GM19395 (cell line): ENCODE measurements around the gene INPP5A.
"Not testable (repeated sequence)": the region's sequence is repeated elsewhere in the genome, so short reads cannot be mapped to it uniquely, and the experiment has no call there.

Experiments
- ATAC-seq: cut with Tn5 transposase; IDR thresholded peaks from one replicate; pipeline ENCODE4 v1.9.1; 2021; ENCODE audit warnings: mild to moderate bottlenecking, moderate library complexity; ENCODE audit not compliant: unreplicated experiment

The INPP5A gene

GRCh38 chr10:132537684-132538001, at the start of gene INPP5A:
Gene INPP5A (plus strand): TSS chr10:132537787. CDS start chr10:132538097, 310 bp downstream.
- ATAC-seq = no peak

- no peak for ATAC-seq
These were observed 49.3 kb upstream of the INPP5A start for GRCh38 chr10:132488231-132488821.

GRCh38 chr10:132489053-132489703, 48.4 kb upstream of the INPP5A start:
- ATAC-seq = no peak

DNA sequence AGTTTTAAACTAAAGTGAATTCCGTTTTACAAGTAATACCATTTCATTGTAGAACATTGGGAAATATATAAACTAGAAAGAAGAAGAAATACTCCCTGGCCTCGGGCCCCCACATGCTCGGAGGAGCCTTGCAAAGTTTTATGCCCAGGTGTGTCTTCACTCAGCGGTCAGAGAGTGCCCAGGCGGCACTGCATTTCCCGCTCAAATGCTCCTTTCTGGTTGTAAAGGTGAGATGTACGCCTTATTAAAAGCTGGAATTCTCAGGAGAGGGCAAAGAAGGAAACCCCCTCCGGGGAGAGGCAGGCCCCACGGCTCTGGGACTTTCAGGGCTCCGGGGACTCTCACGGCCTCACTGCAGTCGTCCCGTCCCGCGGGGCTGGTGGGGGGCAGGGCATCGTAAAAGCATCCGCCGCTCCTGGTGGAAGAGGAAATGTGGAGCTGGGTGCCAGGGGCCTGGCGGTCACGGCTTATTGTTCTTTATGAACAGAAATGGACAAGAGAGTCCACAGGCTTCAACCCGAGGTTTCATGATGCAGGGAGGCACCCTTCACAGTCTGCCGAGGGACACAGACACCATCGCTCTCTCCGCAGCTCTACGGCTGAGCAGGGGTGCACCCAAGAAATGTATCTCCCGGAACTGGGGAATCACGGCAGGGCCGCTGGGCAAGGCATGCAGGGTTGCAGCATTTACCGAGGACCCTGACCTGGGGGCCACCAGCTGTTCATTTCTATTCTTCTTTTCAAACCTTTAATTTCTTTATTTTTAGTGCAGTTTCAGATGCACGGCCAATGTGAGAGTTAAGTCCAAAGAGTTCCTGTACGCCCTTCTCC, 47.7 kb upstream of the INPP5A start:
- ATAC-seq = no peak

DNA sequence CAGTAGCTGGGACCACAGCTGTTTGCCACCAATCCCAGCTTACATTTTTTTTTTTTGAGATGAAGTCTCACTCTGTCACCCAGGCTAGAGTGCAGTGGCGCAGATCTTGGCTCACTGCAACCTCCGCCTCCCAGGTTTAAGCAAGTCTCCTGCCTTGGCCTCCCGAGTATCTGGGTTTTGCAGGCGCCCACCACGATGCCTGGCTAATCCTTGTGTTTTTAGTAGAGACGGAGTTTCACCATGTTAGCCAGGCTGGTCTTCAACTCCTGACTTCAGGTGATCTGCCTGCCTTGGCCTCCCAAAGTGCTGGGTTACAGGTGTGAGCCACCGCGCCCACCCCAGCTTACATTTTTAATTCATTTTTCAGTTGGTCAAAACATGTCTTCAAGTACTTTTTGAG, 46.1 kb upstream of the INPP5A start:
- not testable (repeated sequence) for ATAC-seq

- ATAC-seq = no peak
These were observed 45.1 kb upstream of the INPP5A start for GRCh38 chr10:132492323-132493025.

GRCh38 chr10:132493246-132493755, 44.3 kb upstream of the INPP5A start:
- no peak for ATAC-seq

- no peak for ATAC-seq
These were observed 43.8 kb upstream of the INPP5A start for GRCh38 chr10:132493756-132494290.

DNA sequence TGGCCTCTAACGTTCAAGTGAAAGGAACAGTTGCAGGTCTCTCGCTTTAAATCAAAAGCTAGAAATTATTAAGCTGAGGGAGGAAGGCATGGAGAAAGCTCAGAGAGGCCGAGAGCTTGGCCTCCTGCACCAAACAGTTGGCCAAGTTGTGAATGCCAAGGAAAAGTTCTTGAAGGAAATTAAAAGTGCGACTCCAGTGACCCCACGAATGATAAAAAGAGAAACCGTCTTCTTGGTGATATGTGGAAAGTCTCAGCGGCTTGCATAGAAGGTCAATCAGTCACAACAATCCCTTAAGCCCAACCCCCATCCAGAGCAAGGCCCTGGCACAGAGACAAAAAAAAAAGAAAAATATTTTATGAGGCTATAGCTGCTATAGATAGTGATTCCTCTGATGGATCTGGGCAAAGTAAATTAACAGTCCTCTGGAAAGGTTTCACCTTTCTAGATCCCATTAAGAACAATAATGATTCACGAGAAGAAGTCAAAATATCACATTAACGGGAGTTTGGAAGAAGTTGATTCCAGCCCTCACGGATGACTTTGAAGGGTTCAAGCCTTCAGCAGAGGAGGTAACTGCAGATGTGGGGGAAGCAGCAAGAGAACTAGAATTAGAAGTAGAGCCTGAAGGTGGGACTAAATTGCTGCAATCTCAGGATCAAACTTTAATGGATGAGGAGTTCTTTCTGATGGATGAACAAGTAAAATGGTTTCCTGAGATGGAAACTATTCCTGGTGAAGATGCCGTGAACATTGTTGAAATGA, 42.5 kb upstream of the INPP5A start:
- ATAC-seq = no peak

DNA sequence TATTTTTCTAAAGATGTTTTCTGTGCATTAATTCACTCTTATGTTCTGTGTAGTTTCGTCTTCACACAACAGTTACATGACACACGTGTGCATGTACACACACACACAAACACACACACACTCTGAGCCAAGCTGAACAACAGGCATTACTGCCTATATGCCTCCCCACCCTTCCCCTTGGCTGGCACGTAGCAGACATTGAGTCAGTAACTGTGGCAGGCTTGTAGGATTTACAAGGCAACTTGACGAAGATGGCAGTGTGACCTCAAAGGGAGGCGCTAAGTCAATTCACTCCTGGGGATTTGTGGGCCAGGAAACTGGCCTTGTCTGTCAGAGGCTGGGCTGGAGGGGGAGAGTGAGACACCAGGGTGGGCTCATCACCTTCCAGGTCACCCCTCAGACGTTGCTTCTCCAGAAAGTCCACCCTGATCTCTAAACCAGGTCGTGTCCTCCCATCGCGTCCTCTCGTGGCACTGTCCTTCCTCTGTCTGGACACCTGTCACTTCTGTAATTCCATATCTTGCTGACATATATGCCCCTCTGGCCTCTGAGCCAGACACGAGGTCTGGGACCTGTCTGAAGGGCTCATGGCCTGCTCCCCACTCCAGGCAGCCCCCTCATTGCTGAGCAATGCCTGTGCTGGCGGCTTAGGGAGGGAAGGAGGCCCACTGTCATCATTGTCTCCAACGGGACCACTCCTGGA, 41.1 kb upstream of the INPP5A start:
- ATAC-seq = no peak

GRCh38 chr10:132497063-132497680, 40.4 kb upstream of the INPP5A start:
- no peak for ATAC-seq

DNA sequence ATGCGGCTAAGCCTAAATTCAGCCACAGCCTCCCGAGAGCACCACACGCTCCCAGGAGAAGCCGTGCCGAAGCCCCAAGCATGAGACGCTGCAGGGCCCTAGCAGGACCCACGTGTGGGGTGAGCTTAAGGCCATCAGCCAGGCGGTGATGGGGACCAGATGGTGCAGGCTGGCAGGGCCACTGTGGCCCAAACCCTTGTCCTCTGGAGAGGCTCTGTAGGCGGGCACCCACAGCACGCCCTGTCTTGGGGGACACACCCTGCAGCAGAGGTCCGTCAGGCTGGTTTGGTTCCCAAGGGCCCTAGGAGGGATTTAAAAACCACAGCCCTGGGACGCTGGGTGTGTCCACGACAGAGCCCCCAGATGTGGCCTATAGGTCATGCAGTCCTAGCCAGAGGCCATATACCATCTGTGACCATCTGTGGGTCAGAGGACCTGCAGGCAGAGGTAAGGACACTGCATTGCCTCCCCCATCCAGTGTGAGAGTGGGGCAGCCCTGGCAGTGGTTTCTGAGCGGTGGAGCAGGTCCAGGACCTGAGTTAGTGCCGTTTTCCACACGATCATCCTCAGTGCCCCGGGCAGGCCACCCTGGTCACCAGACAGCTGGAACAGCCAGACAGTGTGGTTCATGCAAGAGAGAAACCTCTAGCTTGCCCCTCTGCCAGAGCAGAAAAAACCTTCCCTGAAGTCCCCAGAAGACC, 39.6 kb upstream of the INPP5A start:
- no peak for ATAC-seq

- no peak for ATAC-seq
These were observed 38.8 kb upstream of the INPP5A start for GRCh38 chr10:132498562-132499366.

GRCh38 chr10:132499367-132499685, 38.3 kb upstream of the INPP5A start:
- no peak for ATAC-seq

GRCh38 chr10:132500781-132501415, 36.7 kb upstream of the INPP5A start:
- ATAC-seq = no peak

DNA sequence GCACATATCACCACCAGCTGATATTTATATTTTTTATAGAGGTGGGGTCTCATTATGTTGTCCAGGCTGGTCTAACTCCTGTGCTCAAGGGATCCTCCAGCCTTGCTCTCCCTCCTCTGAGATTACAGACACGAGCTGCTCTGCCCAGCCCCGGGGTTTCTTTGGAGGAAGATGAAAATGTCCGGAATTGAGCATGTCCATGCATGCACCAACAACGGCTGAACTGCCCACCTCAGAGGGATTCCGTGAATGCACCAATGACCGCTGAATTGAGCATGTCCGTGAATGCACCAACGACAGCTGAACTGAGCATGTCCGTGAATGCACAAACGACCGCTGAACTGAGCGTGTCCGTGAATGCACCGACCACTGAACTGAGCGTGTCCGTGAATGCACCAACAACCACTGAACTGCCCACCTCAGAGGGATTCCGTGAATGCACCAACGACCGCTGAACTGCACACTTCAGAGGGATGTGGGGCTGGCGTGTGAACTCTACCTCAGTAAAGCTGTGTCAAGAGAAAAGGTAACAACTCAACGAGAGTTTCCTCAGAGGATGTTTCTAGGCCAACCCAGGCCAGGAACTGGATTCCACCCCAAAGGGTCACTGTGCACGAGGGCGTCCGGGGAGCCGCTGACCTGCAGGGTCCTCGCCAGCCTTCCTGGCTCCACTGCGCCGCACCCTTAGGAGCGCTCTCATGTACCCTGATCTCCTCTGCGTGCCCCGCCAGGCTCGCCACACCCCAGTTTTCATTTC, 34.9 kb upstream of the INPP5A start:
- ATAC-seq = no peak
